ENCODE data around the gene ALMS1.

DNA sequence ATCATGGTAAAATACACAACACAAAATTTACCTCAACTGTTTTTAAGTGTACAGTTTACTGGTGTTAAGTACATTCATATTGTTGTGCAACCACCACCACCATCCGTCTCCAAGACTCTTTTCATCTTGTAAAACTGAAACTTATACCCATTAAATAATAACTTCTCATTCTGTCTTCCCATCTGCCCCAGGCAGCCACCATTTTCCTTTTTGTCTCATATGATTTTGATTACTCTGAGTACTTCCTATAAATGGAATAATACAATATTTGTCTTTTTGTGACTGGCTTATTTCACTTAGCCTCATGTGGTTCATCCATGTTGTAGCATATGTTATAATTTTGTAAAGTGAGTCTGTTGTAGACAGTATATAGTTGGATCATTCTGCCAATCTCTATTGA is 82.7 kb downstream of the ALMS1 start:
- TF ChIP-seq BHLHE40 (IDR thresholded peaks at IDR 0.05; ENCODE audit: low read depth, low read length) (no peak), RAD21 (IDR thresholded peaks at IDR 0.05; ENCODE audit: low read length) (no peak), POLR2A (IDR thresholded peaks at IDR 0.05; ENCODE audit: low read depth, low read length) (no peak), USF2 (IDR thresholded peaks at IDR 0.05; ENCODE audit: low read depth, low read length) (no peak), MAZ (IDR thresholded peaks at IDR 0.05; ENCODE audit: borderline replicate concordance, low read depth, low read length) (no peak), MAFK (IDR thresholded peaks at IDR 0.05; ENCODE audit: low read depth, low read length) (no peak), RCOR1 (IDR thresholded peaks at IDR 0.05; ENCODE audit: insufficient replicate concordance, low read length) (no peak), SMC3 (IDR thresholded peaks at IDR 0.05; ENCODE audit: low read depth, low read length) (no peak)
- TF ChIP-seq, protein P1, sequence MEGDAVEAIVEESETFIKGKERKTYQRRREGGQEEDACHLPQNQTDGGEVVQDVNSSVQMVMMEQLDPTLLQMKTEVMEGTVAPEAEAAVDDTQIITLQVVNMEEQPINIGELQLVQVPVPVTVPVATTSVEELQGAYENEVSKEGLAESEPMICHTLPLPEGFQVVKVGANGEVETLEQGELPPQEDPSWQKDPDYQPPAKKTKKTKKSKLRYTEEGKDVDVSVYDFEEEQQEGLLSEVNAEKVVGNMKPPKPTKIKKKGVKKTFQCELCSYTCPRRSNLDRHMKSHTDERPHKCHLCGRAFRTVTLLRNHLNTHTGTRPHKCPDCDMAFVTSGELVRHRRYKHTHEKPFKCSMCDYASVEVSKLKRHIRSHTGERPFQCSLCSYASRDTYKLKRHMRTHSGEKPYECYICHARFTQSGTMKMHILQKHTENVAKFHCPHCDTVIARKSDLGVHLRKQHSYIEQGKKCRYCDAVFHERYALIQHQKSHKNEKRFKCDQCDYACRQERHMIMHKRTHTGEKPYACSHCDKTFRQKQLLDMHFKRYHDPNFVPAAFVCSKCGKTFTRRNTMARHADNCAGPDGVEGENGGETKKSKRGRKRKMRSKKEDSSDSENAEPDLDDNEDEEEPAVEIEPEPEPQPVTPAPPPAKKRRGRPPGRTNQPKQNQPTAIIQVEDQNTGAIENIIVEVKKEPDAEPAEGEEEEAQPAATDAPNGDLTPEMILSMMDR (conservative IDR thresholded peaks at IDR 0.05; ENCODE audit: low read depth, low read length), result no peak
- TF ChIP-seq, protein P2, sequence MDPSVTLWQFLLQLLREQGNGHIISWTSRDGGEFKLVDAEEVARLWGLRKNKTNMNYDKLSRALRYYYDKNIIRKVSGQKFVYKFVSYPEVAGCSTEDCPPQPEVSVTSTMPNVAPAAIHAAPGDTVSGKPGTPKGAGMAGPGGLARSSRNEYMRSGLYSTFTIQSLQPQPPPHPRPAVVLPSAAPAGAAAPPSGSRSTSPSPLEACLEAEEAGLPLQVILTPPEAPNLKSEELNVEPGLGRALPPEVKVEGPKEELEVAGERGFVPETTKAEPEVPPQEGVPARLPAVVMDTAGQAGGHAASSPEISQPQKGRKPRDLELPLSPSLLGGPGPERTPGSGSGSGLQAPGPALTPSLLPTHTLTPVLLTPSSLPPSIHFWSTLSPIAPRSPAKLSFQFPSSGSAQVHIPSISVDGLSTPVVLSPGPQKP (IDR thresholded peaks at IDR 0.05; ENCODE audit: borderline replicate concordance, low read depth, low read length), result no peak

Data from IMR-90 (cell line).